ENCODE data around the gene S100PBP.

GRCh38 chr1:32791881-32792280 lies 25.6 kb upstream of the S100PBP start:
- no peak for TF ChIP-seq POLR2AphosphoS5 (IDR thresholded peaks at IDR 0.05; ENCODE audit: low read depth, low read length)
- no peak for TF ChIP-seq REST (IDR thresholded peaks at IDR 0.05; ENCODE audit: insufficient read depth in 1 of 2, low read depth in 2 of 2, low read length in 2 of 2)
- TF ChIP-seq TAF1 (IDR thresholded peaks at IDR 0.05; ENCODE audit: borderline replicate concordance, insufficient read depth, low read length), result no peak
- TF ChIP-seq SIN3A (IDR thresholded peaks at IDR 0.05; ENCODE audit: borderline replicate concordance, insufficient read depth, low read length), result no peak
- TF ChIP-seq FOXP2 (optimal IDR thresholded peaks at IDR 0.05; ENCODE audit: borderline replicate concordance, extremely low read depth, extremely low read length, insufficient read depth), result no peak
